Amniotic stem cell (primary cell): Measurements from ENCODE around the gene TIGD4.

Experiments used
- DNase-seq: peaks from one replicate; lab custom pipeline; 2025; lab: John Stamatoyannopoulos, UW

Gene TIGD4

DNA sequence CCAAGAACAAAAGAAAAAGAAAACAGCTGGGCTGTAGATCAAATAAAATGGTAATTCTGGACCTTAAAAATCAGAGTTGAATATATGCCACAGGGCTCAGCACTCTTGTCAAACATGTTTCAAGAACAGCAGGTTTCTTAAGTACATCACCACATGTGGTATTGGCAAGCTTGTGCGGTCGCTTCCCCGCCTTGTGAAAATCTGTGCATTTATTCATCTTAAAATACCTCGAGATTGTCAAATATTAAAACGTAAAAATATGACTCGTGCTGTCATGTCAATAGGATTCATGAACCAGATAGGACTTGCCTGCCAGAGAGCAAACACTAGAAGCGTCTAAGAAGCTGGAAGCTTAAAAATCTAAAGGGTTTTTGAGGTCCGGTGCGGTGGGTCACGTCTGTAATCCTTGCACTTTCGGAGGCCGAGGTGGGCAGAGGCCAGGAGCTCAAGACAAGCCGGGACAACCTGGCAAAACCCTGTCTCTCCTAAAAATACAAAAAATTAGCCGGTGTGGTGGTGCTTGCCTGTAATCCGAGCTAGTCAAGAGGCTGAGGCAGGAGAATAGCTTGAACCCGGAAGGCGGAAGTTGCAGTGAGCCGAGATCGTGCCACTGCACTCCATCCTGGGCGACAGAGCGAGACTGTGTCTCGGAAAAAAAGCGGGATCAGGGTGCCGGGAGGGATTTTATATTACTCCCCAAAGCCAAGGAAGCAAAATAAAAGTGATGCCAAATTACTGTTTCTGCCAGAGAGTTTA is 59.6 kb downstream of the TIGD4 start:
- DNase-seq: no peak
